BLaER1 (cell line): ENCODE measurements around the gene MLLT1.

Source experiments
- H3K27ac ChIP-seq: shearing (Covaris generic); formaldehyde crosslinking; 2 replicates; pipeline ENCODE4 v1.8.1; 2022
- H3K27me3 ChIP-seq: shearing (Covaris generic); formaldehyde crosslinking; 2 replicates; pipeline ENCODE4 v1.8.1; 2022
- H3K36me3 ChIP-seq: shearing (Covaris generic); formaldehyde crosslinking; 2 replicates; pipeline ENCODE4 v1.8.1; 2022
- H3K4me1 ChIP-seq: shearing (Covaris generic); formaldehyde crosslinking; 2 replicates; pipeline ENCODE4 v1.8.1; 2022
- H3K4me2 ChIP-seq: shearing (Covaris generic); formaldehyde crosslinking; 2 replicates; pipeline ENCODE4 v1.8.1; 2022
- H3K4me3 ChIP-seq: shearing (Covaris generic); formaldehyde crosslinking; 2 replicates; pipeline ENCODE4 v1.8.1; 2022
- H3K9ac ChIP-seq: shearing (Covaris generic); formaldehyde crosslinking; 2 replicates; pipeline ENCODE4 v1.8.1; 2022
- H3K9me3 ChIP-seq: shearing (Covaris generic); formaldehyde crosslinking; 2 replicates; pipeline ENCODE4 v1.8.1; 2022
- H4K20me1 ChIP-seq: shearing (Covaris generic); formaldehyde crosslinking; 2 replicates; pipeline ENCODE4 v1.8.1; 2022
- Cebpa-rat ChIP-seq: shearing (Covaris generic); IDR thresholded peaks from 2 replicates; pipeline ENCODE4 v1.8.1; 2022

The MLLT1 gene

DNA sequence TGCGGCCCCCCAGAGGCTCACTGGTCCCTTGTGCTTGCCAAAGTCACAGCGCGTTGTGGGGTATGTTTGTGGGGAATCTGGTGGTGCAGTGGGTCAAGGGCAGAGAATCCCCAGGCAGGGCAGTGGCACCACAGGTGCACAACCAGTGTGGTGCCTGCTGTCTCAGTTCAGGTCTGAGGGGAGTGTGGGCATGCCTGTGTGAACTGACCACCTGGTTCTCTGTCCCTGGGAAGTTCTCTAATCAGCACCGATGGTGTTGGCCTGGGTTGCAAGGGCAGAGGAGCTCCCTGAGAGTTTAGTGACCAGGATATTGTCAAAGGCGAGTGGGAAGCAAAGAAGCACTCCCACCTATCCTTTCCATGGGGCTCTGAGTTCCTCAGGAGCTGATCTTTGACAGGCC lies 106.6 kb downstream of the MLLT1 start:
- H3K27me3 ChIP-seq: no peaks in the 10 kb centered on the region
- no peaks in the 10 kb centered on the region for H3K36me3 ChIP-seq
- no peak for TF ChIP-seq Cebpa-rat
- peaks cover 19% of the 10 kb centered on the region; the same call in 1 of the 2 replicates for H3K9me3 ChIP-seq
- H3K9ac ChIP-seq: no peak overlapping the region
- H3K27ac ChIP-seq: no peak overlapping the region
- no peaks in the 10 kb centered on the region for H3K4me1 ChIP-seq
- H3K4me2 ChIP-seq: no peak overlapping the region
- no peaks in the 10 kb centered on the region for H4K20me1 ChIP-seq
- no peak overlapping the region for H3K4me3 ChIP-seq

DNA sequence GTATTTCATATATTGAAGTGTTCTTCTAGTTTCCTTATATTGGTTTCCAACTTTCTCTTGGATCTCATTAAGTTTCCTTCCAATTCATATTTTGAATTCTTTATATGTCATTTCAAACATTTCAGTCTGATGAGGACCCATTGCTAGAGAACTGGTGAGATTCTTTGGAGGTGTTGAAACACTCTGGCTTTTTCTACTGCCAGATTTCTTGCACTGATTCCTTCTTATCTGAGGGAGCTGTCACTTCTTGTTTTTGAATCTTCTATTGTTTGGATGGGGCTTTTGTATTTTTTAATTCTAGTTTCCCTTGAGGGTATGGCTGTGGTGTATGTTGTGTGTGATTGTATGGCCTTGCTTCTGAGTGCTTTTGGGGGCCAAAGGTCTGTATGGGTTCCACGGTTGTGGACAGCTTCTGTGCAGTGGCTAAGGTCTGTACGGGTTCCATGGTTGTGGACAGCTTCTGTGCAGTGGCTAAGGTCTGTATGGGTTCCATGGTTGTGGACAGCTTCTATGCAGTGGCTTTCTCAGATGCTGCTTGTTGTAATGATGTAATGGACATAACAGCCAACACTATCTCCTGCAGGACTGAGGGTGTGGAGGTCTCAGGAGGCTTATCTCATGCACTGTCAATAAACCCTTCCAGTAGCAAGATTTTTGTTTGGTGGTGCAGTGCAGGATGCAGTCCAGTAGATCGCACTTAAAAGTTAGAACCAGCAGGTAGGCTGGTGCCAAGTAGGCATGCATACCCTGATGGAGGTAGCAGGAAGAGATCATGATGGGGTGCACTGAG lies 107.5 kb downstream of the MLLT1 start:
- no peak for TF ChIP-seq Cebpa-rat
- Histone ChIP-seq H3K4me1 (no peaks in the 10 kb centered on the region), H3K9me3 (peaks cover 19% of the 10 kb centered on the region; the same call in 1 of the 2 replicates), H3K4me2 (no peak overlapping the region), H3K27me3 (no peaks in the 10 kb centered on the region), H3K36me3 (no peaks in the 10 kb centered on the region), H3K4me3 (no peak overlapping the region), H3K27ac (no peak overlapping the region), H4K20me1 (no peaks in the 10 kb centered on the region), H3K9ac (no peak overlapping the region)

DNA sequence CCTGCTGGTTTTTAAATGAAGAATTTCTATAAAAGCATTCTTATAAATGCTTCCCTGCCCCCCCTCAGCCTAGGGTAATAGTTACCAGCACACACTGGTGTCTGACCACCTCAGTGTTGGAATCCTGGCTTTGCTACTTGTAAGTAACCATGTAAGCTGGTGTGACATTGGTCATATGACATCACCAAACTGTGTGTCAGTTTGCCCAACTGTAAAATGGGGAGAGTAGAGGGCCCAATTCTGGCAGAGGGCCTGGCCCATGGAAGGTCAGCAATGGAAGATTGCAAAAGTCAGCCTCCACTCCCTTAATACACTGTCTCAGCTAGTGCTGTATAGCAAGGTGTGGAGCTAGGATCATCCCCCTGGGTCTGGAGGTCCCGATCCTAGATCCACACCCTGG lies 112.7 kb downstream of the MLLT1 start:
- Histone ChIP-seq H4K20me1 (no peaks in the 10 kb centered on the region), H3K27ac (no peak overlapping the region)

DNA sequence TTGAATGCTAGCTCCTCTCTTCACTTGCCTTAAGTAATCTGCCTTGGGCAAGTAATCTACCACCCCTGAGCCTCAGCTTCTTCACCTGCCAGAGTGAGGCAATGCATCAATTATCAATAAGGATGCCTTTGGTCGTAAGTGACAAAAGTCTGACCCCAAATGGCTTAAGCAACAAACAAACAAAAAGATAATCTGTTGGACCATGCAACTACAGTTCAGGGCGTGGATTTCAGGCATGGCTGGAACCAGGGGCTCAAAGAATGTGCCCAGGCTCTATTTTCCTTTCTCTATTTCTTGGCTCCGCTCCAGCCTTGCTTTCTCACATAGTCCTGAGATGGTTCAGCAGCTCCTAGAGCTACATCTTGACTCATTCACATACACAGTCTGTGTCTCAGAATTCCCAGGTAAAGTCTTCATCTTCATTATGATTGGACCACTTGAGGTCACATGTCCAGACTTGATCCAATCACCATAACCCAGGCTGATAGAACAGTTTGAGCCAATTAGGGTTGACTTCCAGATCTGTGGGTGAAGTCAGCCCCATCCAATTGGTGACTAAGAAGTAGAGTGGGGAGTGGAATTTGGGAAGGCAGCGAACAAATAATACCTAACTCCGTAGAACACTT lies 114.8 kb downstream of the MLLT1 start:
- Histone ChIP-seq H4K20me1 (no peaks in the 10 kb centered on the region), H3K27me3 (no peaks in the 10 kb centered on the region), H3K9ac (no peak overlapping the region), H3K36me3 (no peaks in the 10 kb centered on the region), H3K27ac (no peak overlapping the region), H3K4me2 (no peak overlapping the region), H3K4me1 (peaks cover 8% of the 10 kb centered on the region), H3K4me3 (no peak overlapping the region), H3K9me3 (0 out of 2 replicates have a peak, but pooled peaks cover 5% of the 10 kb centered on the region)
- TF ChIP-seq Cebpa-rat: no peak

More for the DNA sequence above, 112.7 kb downstream of the MLLT1 start:
- Histone ChIP-seq H3K4me1 (no peaks in the 10 kb centered on the region; the same call in 1 of the 2 replicates), H3K9me3 (peaks cover 19% of the 10 kb centered on the region; the same call in 1 of the 2 replicates), H3K9ac (no peak overlapping the region), H3K27me3 (no peaks in the 10 kb centered on the region), H3K36me3 (no peaks in the 10 kb centered on the region), H3K4me2 (no peak overlapping the region), H3K4me3 (no peak overlapping the region)
- no peak for TF ChIP-seq Cebpa-rat

DNA sequence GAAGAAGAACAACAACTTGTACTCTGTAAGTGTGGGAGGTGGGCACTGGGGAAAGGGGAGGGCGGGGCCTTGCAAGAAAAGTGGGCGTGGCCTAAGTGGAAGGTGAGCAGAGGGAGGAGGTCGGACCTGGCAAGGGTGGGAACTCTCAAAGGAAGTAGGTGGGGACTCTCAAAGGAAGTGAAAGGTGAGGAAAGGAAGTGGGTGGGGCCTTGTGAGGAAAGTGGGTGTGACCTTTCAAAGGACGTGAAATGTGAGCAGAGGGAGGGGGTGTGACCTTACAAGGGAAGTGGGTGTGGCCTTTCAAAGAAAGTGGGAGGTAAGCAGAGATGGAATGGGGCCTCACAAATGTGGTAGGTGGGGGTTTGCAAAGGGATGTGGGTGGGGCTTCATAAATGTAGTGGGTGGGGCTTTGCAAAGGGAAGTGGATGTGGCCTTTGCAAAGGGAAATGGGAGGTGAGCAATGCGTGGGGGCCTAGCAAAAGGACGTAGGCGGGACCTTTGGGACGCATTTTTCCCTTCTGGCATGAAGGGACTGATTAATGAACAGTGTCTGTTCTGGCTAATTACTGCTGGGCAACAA lies 118.4 kb downstream of the MLLT1 start:
- no peak overlapping the region for H3K27ac ChIP-seq

More for the DNA sequence above, 118.4 kb downstream of the MLLT1 start:
- no peak for TF ChIP-seq Cebpa-rat
- H3K4me1 ChIP-seq: peaks cover 13% of the 10 kb centered on the region
- H3K4me2 ChIP-seq: peak overlapping the region; percentile 28; the same call in 1 of the 2 replicates
- peaks cover 25% of the 10 kb centered on the region for H3K9me3 ChIP-seq
- H3K36me3 ChIP-seq: no peaks in the 10 kb centered on the region
- H4K20me1 ChIP-seq: no peaks in the 10 kb centered on the region
- no peak overlapping the region for H3K9ac ChIP-seq
- H3K4me3 ChIP-seq: no peak overlapping the region
- H3K27me3 ChIP-seq: no peaks in the 10 kb centered on the region
